ENCODE results near the gene LRRK2. TPM values are rescaled to one million over a fixed set of nuclear protein-coding genes. Genes with fewer than 3 reads are reported as not detected.

Gene LRRK2
- total and polyA plus RNA-seq, 5 donors = 5.9 to 16.8 (median 11.3) TPM

Other genes starting within 250 kb of the LRRK2 start
- gene SLC2A13, start 118.9 kb upstream of the LRRK2 start, total RNA-seq = 10 to 100 TPM in 1 of 4 donors, 1 to 10 TPM in 3; 6.7 to 15.5 (median 7.4) TPM
- gene SLC2A13, start 118.9 kb upstream of the LRRK2 start, polyA plus RNA-seq = 2.8 TPM